HEK293T (cell line): Measurements from ENCODE around the gene SLC41A3.

Experiments
- FOXA1 ChIP-seq: fragments of 450-650 bp; IDR thresholded peaks from 2 replicates; pipeline ENCODE4 v1.6.1; 2016; ENCODE audit warnings: mild to moderate bottlenecking
- SP1 ChIP-seq: fragments of 450-650 bp; IDR thresholded peaks from 2 replicates; pipeline ENCODE4 v1.6.1; 2017

- no peak for TF ChIP-seq FOXA1
- no peak for TF ChIP-seq SP1
Observed at GRCh38 chr3:126081618-126082361, 2.1 kb downstream of the SLC41A3 start.
